ENCODE data around the gene IGSF11. TPM values are rescaled to one million over a fixed set of nuclear protein-coding genes. Genes with fewer than 3 reads are reported as not detected.
"Not testable (repeated sequence)": the region's sequence is repeated elsewhere in the genome, so short reads cannot be mapped to it uniquely, and the experiment has no call there.

Gene IGSF11
- total RNA-seq (2021; fragmentation: NEBNext Ultra II Directional; extraction: Animal tissue kit (Norgen Biotek cat#: 25700)) = not detected
- long read RNA-seq = 0 reads

- no peak within 1 kb of the TSS for H3K27ac Mint-ChIP-seq
These were observed at the start of gene IGSF11 for GRCh38 chr3:119034256-119035013. Gene IGSF11 (minus strand): TSS chr3:119034846. CDS start chr3:119034582, 264 bp downstream.

DNA sequence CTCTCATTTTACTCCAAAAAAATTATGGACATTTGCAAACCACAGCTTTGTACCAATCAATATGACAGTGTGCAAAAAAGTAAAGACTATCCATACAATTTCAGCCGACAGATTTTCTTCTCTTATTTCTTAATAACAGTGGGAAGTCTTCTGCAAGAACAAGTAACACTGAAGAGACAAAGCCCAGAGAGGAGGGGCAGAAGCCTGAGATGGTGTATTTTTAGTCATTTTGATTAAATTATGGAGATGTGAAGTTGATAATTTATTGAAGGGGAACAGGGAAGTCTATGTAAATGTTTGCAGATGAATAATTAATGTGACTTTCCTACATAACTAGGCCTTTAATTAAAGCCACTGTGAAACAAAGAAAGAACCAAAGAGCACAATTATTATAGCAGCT lies 45.7 kb upstream of the IGSF11 start:
- no peaks in the 10 kb centered on the region for H3K9me3 Mint-ChIP-seq
- H3K4me1 Mint-ChIP-seq (ENCODE audit: low read depth) = no peaks in the 10 kb centered on the region
- H3K27me3 Mint-ChIP-seq (ENCODE audit: insufficient read depth) = peaks cover 3% of the 10 kb centered on the region
- no peak overlapping the region for H3K27ac Mint-ChIP-seq
- no peak for TF ChIP-seq CTCF (IDR thresholded peaks at IDR 0.05)
- no peak for DNase-seq
- H3K4me3 Mint-ChIP-seq = no peak overlapping the region
- no peaks in the 10 kb centered on the region for H3K36me3 Mint-ChIP-seq (ENCODE audit: low read depth)

More at GRCh38 chr3:119034256-119035013, at the start of gene IGSF11:
- peak within 1 kb of the TSS; percentile 76 for H3K4me3 Mint-ChIP-seq
- TF ChIP-seq CTCF (IDR thresholded peaks at IDR 0.05) = peak; percentile 66
- H3K36me3 Mint-ChIP-seq (ENCODE audit: low read depth) = no peaks in the 10 kb centered on the region
- H3K9me3 Mint-ChIP-seq = no peaks in the 10 kb centered on the region
- no peaks in the 10 kb centered on the region for H3K4me1 Mint-ChIP-seq (ENCODE audit: low read depth)
- H3K27me3 Mint-ChIP-seq (ENCODE audit: insufficient read depth) = peaks cover 18% of the 10 kb centered on the region
- DNase-seq = no peak

DNA sequence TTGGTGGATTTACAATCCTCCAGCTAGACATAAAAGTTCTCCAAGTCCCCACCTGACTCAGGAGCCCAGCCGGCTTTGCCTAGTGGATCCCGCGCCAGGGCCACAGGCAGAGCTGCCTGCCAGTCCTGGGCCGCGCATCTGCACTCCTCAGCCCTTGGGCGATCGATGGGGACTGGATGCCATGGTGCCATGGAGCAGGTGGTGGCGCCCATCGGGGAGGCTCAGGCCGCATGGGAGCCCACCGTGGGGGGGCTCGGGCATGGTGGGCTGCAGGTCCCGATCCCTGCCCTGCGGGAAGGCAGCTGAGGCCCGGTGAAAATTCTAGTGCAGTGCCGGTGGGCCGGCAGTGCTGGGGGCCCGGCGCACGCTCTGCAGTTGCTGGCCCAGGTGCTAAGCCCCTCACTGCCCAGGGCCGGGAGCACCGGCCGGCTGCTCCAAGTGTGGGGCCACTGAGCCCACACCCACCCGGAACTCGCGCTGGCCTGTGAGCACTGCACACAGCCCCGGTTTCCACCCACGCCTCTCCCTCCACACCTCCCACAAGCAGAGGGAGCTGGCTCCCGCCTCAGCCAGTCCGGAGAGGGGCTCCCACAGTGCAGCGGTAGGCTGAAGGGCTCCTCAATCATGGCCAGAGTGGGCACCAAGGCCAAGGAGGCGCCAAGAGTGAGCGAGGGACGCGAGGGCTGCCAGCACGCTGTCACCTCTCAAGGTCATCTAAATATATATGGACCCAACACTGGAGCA lies 38.8 kb upstream of the IGSF11 start:
- H3K4me1 Mint-ChIP-seq (ENCODE audit: low read depth) = no peaks in the 10 kb centered on the region
- DNase-seq = no peak

DNA sequence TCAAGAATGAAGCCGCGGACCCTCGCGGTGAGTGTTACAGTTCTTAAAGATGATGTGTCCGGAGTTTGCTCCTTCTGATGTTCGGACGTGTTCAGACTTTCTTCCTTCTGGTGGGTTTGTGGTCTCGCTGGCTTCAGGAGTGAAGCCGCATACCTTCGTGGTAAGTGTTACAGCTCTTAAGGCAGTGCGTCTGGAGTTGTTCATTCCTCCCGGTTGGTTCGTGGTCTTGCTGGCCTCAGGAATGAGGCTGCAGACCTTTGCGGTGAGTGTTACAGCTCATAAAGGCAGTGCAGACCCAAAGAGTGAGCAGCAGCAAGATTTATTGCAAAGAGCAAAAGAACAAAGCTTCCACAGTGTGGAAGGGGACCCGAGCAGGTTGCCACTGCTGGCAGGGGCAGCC lies 37.8 kb upstream of the IGSF11 start:
- H3K4me3 Mint-ChIP-seq; H3K36me3 Mint-ChIP-seq (ENCODE audit: low read depth); H3K4me1 Mint-ChIP-seq (ENCODE audit: low read depth); H3K27ac Mint-ChIP-seq; DNase-seq; H3K27me3 Mint-ChIP-seq (ENCODE audit: insufficient read depth); H3K9me3 Mint-ChIP-seq: not testable (repeated sequence)

More for the DNA sequence above, 38.8 kb upstream of the IGSF11 start:
- no peak for TF ChIP-seq CTCF (IDR thresholded peaks at IDR 0.05)
- Mint-ChIP-seq H3K36me3 (ENCODE audit: low read depth) (no peaks in the 10 kb centered on the region), H3K27ac (no peak overlapping the region), H3K9me3 (peaks cover 4% of the 10 kb centered on the region), H3K4me3 (no peak overlapping the region), H3K27me3 (ENCODE audit: insufficient read depth) (no peaks in the 10 kb centered on the region; the same call in 1 of the 2 replicates)

DNA sequence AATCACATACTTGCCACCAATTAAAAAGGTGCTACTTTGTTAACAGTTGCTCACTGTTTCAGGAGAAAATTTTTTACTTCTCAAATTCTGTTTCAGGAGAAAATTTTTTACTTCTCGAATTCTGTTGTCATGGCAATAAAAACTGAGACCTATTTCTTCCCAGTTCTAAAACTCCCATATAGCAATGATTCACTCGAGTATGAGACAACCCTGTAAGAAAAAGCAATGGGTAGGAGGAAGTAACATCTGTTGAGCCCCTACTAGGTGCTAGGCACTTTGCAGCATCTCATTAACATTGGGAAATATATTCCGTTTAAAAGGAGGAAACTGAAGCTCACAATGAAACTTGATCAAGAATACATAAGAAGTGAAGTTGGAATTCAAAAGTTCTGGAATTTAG lies 35.1 kb upstream of the IGSF11 start:
- DNase-seq = no peak
- no peak for TF ChIP-seq CTCF (IDR thresholded peaks at IDR 0.05)
- peaks cover 4% of the 10 kb centered on the region for H3K9me3 Mint-ChIP-seq
- no peak overlapping the region for H3K27ac Mint-ChIP-seq
- H3K4me3 Mint-ChIP-seq = no peak overlapping the region
- no peaks in the 10 kb centered on the region for H3K4me1 Mint-ChIP-seq (ENCODE audit: low read depth)
- no peaks in the 10 kb centered on the region; the same call in 1 of the 2 replicates for H3K27me3 Mint-ChIP-seq (ENCODE audit: insufficient read depth)
- no peaks in the 10 kb centered on the region for H3K36me3 Mint-ChIP-seq (ENCODE audit: low read depth)

DNA sequence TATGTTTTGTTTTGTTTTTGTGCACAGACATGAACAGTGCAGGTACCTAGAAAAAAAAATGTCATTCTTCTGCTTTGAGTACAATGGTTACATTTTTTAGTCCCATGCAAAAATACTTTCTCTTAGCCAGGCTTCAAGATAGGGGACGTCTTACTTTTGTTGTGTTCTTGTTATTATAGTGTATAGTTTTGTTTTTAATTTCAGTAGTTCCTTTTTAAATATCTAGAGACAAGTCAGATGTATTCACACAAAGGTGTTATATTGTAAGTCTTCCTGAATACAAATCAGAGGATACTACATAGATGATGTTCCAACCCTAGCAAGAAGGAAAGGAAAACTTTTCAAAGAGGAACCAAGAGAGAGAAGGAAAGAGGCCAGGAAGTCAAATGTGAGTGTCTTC lies 28.8 kb upstream of the IGSF11 start:
- H3K4me1 Mint-ChIP-seq (ENCODE audit: low read depth) = no peaks in the 10 kb centered on the region
- DNase-seq = no peak
- H3K27me3 Mint-ChIP-seq (ENCODE audit: insufficient read depth) = peaks cover 2% of the 10 kb centered on the region; the same call in 1 of the 2 replicates
- no peak overlapping the region for H3K27ac Mint-ChIP-seq
- no peaks in the 10 kb centered on the region for H3K9me3 Mint-ChIP-seq
- no peak for TF ChIP-seq CTCF (IDR thresholded peaks at IDR 0.05)
- H3K4me3 Mint-ChIP-seq = no peak overlapping the region
- no peaks in the 10 kb centered on the region for H3K36me3 Mint-ChIP-seq (ENCODE audit: low read depth)
